NCI-H128 (cell line): ENCODE data around the gene AKR1D1.

Experiments used
- DNase-seq: peaks from one replicate; lab custom pipeline; 2025; ENCODE audit not compliant: unreplicated experiment; lab: John Stamatoyannopoulos, UW

AKR1D1 gene

GRCh38 chr7:138163800-138164199 lies 87.5 kb downstream of the AKR1D1 start:
- DNase-seq: no peak

DNA sequence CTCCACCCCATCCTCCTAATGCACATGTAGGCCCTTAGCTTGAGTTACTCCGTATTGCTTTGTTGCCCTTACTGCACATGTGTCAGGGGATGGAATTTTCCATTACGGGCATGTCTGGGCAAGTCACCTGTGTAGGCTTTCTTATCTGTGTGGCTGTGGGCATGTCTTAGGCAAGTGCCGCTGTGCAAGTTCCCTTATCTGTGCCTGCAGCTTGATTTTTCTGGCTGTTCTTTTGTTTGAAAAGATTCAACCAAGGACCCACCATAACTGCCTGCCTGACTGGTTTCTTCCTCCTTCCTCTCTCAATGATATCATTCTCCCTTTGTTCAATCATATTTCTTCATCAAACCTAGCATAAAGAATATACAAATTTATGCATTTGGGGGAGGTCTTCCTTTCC lies 88.5 kb downstream of the AKR1D1 start:
- DNase-seq: no peak

DNA sequence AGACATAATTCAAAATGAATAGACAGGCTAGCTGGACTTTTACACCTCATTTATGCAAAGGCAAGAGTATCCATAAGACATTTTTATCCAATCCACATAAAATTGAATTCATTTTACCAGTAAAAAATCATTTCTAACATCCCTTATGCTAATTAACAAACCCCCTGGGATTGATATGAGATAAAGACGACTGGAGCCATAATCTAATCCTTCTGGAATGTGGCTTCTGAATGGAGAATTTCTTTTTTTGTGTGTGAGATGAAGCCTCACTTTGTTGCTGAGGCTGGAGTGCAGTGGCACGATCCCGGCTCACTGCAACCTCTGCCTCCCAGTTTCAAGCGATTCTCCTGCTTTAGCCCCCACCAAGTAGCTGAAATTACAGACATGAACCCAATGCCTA lies 90.4 kb downstream of the AKR1D1 start:
- DNase-seq: no peak

DNA sequence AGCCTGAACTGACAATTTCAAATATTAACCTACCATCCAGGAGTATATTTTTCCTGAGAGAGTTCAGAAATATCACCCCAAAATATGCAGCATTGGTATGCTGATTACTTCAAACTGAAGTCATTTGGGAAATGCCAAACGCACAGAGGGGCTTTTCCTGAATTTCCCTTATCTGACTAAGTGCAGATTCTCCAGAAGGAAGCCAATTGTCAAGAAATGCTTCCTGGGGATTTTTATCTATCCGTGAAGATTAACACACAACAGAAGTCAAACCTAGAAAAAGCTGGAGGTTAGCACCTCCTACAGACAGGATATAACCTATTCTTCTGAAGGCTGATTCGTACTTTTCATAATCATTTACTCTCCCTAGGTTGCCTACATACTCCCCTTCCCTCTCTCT lies 91.0 kb downstream of the AKR1D1 start:
- no peak for DNase-seq

GRCh38 chr7:138167869-138168296 lies 91.6 kb downstream of the AKR1D1 start:
- no peak for DNase-seq
